Stimulated activated CD8-positive, alpha-beta memory T cell treated with anti-CD3 and anti-CD28 coated beads, Interleukin-4, amount 100 ng/mL, for 24 hours (primary cell): ENCODE results near the gene DNAAF8.

Experiments used
- DNase-seq: peaks from one replicate; pipeline ENCODE4 v3.0.0-alpha.2; 2020; ENCODE audit warnings: low read depth

Gene DNAAF8

DNA sequence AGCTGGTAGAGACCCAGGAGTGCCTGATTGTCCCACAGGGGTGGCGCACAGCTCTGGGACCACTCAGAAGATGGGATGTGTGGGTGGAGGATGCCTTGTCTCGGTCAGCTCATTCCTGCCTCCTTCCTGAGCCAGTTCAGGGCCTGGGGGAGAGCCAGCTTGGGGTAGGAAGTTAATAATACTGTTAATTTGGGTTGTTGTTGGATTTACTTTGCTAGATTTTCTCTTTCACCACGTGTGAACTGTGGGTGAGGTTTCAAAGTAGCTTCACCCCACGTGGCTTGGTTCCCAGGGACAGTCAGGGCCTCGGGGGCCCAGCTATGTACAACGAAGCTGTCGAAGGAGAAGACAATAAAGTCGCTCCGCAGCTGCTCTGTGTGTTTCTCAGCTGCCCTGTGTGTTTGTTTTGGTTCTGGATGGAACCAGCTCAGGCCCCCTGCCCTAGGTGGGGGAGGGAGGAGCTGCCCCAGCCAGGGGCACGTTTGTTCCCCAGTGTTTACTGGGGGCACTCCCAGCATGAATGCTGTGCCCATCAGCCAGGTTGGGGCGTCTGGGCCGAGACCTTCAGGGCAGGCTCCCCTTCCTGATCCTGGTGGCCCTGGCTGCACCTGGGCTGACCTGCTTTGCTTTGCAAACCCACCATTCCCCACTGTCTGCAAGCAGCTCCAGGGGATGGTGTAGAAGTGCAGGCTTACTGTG, 38.7 kb upstream of the DNAAF8 start:
- DNase-seq: no peak

DNA sequence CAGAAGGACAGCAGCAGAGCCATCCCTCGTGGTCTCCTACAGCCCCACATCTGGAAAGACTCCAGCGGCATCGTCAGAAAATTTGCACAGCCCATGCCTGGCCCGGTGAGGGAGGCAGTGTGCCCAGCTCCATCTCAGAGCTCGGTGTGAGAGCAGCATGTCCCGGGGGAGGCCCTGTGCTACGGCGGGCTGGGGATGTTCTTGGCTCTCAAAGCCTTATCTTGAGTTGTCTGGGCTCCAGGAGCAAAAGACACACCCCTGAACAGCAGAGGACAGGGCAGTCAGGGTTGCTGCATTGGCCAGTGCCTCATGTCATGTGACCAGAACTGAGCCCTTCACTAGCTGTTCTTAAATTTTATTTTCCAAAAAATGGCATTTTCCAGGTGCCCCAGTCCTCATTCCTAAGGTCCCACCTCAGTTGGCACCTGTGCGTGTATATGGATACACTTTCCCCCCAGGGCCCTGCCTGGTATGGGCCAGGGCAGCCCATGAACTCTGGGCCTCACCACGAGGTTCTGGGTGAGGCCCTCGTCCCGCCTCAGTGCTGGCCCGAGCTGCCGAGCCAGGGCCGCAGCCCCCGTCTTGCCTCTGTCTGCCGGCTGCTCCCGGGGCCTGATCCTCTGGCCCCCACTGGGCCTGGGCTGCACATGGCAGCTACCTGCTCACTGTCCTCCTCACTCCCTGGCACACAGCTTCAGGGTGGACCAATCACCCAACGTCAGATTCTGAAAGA, 38.0 kb upstream of the DNAAF8 start:
- DNase-seq: no peak

DNA sequence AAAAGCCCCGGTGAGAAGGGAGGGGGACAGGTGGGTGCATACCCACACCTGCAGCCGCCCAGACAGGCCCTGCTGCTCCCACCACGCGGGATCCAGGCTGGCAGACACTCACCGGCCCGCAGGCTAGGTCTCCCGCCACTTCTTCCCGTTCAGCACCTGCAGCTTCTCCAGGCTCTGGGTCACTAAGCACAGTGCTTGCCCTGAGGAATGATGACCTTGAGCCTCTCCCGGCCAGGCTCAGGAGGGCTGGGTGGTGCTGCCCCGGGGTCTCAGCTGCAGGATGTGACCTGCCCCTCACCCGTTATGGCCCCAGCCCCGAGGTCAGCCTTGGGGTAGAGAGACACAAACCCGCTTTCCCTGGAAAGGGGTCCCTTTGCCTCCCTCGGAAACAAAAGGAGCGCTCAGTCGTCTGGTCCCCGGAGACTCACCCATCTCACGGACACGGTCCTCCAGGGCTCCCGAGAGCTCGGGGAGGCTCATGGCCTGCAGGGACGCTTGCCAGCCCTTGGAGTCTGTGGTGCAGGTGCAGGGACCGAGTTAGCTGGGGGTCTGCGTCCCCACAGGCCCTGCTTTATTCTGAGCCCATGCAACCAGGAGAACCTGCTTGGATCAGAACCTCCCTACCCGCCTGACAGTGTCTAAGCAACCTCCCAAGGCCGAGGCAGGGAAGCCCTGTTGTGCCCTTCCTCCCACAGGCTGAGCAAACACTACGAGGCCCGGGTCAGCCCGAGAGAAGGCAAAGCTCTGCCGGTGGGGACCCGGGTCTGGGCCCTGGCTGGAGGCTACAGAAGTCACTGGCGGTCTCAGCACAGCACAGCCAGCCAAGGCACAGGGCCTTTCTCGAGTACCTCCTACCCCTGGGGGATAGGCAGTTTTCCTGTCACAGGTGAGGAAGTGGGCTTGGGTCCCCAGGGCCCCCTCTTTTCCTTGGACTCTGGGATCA, 37.2 kb upstream of the DNAAF8 start:
- DNase-seq: no peak

DNA sequence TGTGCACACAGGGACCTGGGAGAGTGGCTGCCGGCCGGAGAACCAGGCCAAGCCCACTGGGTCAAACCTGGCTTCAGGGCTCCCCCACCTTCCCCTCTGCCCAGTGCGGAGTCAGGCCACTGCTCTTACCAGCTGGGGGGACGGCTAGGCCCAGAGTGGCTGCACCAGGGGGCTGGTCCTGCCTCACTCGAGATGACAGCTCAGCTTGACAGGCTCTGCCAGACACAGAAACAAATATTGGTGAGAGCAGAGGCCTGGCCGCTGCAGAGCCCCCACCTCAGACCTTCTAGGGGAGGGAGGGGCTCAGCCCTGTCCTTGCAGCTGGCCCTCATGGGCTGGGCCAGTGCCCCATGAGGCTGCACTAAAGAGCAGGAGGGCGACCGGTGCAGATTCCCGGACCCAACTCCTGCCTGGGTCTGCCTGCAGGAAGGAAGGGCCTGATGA, 36.5 kb upstream of the DNAAF8 start:
- no peak for DNase-seq

DNA sequence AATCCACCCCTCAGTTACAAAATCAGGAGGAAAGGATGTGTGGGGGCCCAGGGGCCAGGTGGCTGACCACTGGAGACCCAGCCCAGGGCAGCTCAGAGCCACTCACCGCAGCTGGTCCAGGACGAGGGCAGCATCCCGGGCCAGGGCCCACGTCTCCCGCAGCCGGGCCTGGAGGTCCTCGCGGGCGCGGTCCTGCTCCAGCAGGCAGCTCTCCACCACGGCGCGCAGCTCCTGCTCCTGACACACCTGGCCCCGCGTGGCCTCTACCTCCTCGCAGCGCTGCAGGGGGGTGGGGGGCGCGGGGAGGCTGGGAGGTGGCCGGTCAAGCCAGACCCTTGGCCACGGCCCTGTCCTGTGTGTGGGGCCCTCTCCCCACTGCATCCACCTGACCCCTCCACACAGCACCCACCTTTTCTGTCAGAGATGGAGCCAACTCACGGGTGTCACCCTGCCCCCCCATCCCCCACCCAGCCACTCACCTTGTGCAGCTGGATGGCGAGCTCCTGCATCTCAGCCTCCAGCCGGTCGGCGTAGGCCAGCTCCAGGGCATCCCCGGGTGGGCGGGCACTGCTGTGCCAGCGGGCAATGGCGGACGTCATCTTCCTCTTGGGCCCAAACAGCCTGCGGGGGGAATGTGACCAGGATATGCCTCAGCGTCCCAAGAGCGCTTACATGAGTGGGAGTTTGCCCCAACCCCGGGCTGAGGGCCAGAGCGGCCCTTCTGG, 35.9 kb upstream of the DNAAF8 start:
- no peak for DNase-seq

DNA sequence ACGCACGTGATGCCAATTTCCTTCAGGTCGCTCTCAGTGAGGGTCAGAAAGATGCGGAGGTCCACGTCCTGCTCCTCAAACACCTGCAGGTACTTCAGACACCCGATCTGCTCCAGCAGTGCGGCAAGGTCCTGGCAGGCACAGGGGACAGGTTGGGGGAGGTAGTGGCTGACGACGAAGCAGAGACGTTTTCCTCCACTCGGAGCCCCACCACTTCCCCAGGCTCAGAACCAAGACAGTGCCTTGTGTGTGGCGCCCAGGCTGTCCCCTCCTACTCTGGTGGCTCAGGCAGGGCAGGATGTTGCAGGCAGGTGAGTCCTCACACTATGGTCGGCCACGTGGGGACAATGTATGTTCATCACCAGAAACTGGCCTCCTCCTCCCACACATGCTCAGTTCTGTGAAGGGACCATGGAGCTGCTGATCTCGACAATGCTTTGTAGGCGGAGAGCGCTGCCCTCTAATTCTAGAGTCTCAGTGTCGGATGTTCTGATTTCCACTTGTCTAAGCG, 35.2 kb upstream of the DNAAF8 start:
- no peak for DNase-seq

DNA sequence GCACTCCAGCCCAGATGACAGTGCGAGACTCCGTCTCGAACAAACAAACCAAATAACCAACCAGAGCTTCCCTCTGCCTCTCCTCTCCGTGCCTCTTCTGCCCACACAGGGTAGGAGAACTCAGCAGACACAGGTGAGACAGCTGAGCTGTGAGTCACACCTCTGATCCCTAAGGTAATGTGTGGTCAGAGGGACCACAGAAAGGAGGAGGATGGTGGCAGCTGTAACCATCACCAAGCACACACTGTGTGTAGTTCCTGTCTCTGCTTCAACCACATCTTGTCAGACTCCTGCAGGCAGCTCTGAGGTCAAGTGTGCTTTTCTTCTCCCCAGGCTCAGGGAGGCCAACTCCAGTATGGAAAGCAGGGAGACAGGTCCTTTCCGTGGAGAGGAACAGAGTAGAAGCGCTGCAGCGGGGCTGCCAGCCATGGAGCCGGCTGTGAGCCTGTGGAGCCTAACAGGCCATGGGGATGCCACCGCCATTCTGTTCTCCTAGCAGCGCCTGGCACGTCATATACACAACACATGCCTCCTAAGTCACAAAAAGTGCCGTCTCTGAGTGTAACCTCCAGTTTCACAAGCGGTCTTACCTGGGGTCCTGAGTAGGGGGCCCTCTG, 33.8 kb upstream of the DNAAF8 start:
- no peak for DNase-seq

DNA sequence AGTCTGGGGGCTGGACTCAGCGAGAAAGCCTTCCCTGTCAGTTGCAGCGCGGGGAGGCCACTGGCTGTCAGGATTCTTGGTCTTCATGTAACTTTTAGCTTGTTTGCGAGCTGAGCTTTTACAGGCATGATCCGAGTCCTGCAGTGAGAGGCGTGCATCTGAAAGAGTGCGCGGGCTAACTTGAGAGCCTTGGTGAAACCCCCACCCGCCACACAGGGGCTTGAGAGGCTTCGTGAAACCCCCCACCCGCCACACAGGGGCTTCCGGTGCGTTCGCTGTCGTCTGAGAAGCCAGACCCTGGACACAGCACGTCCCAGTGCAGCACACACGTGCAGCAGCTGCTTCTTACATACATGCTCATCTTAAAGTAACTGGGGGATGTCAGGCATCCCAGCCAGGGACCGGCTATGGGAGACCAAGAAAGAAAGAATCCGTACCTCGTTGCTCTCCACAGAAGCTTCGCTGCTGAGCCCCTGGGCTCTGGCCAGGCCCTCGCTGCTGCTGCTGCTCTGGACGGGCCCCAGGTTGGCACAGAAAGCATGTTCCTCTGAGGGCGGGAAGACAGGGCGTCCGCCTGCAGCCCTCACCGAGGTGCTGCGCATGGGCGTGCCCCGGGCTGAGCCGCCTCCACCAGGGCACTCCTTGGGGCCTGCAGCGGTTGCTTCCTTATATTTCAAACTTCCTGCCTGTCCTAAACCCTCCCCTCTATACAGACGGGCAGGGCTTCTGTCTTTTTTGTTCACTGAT, 33.2 kb upstream of the DNAAF8 start:
- no peak for DNase-seq

DNA sequence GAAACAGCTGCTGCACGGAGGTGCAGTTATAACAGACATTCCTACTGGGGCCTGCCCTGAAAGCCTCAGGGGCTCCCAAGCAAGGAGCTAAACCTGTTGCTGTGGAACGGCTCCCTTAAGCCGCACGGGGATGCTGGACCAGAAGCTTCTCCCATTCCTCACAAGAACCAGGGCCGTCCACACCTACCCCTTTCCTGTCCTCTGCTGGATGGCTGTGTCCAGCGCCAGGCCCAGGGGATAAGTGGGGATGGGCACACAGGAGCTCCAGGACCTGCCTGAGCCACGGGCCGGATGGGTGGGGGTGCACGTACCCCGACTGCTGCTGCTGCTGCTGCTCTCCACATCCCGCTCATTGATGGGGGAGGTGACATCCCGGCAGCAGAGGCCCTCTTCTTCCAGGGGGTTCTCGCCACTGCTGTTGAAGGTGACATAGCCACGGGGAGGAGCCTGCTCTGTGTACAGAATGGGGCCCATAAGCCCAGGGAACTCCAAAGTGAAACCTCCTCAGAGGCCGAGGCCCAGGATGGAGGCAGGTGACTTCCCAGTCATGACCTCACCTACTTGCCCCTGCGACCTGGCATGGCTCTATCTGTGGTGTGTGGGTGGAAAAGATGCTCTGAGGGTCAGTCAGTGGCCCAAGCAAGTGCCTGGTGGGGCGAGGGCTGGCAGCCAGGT, 32.4 kb upstream of the DNAAF8 start:
- no peak for DNase-seq

DNA sequence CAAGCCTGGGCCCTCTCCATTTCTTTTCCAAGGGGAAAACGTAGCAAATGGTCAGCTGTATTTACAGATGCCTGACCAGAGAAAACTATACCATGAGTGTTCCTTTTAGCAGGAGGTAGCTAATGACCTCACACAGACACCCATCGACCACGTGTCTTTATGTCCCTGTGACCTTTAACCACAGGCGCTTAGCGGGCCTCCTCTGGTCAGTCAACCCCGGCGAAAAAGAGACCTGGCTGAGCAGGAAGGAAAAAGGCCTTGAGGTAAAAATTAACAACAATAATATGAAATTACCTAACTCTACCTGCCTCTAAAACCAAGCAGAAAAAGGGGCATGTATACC, 31.9 kb upstream of the DNAAF8 start:
- DNase-seq: no peak

DNA sequence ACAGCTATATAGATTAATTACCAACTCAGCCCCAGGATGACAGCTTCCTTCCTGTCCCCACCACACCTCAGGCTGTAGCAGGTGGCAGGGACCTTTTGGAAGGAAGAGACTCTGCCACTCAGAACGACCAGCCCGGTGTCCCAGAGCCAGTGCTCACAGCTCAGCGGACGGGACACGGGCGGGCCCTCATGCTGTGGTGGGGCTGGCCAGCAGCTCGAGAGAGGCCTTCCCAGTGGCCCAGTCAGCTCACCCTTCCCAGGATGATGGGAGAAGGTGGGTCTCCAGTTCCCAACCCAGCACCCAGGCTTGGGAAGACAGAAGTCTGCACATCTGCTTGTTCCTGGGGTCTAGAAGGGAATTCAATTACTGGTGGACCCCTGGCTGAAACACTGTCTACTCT, 30.4 kb upstream of the DNAAF8 start:
- no peak for DNase-seq

DNA sequence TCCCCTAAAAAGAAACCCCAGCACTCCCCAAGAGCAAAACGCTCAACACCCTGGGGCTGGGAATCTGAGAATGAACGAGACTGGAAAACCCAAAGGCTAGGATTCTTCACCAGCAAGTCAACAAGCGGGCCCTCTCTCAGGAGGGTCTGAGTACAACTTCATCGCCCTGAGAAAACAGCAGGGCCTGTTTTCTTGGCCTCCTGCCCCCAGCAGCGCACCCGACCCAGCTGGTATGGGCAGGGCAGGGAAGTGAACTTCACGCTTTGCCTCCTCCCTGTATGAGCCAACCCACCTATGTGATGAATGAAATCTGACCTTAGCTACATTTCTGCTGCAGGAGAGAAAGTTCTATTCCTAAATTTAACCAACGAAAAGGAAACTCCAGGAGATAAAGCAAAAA, 29.8 kb upstream of the DNAAF8 start:
- no peak for DNase-seq

DNA sequence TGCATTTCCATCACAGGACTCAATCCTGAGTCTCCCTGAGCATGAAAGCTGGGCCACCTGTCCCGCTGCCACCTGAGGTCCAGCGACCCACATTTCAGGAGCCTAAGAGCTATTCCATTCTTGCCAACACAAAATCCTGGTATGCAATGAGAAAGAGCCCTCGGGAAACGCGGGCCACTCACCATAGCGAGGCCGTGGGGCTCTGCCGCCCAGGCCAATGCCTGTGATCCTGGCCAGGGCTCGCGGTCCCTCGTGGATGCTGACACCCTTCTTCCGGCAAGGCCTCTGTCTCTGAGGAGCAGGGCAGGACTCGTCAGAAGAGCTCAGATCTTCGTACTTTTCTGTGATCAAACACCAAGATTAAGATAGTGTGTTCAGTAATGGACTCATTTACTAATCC, 29.4 kb upstream of the DNAAF8 start:
- DNase-seq: no peak

DNA sequence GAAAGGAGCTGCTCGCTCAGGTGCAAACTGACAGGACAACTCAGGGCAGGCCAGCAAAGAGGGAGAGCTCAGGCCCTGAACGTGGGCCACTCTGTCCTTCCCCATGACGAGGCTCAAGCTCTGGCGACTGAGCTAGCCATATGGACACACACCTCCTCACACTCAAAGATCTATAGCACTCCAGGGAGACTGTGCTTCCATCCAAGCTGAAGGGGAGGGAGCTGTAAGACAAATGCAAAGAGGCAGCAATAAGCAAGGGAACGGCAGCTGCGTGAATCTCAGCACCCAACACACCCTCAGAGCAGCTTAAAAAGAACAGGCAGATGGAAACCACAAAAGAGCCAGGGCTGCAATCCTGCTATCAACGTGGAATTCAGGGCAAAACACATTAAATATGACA, 27.5 kb upstream of the DNAAF8 start:
- DNase-seq: no peak

DNA sequence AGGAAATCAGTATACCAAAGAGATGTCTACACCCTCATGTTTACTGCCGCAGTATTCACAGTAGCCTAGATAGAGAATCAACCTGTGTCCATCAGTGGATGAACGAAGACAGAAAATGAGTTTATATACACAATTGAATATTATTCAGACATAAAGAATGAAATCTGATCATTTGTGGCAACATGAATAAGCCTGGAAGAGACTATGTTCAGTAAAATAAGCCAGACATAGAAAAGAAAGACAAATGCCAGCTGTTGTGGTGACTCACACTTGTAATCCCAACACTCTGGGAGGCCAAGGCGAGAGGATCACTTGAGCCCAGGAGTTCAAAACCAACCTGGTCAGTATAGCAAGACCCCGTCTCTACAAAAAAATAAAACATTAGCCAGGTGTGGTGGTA, 24.9 kb upstream of the DNAAF8 start:
- DNase-seq: no peak

DNA sequence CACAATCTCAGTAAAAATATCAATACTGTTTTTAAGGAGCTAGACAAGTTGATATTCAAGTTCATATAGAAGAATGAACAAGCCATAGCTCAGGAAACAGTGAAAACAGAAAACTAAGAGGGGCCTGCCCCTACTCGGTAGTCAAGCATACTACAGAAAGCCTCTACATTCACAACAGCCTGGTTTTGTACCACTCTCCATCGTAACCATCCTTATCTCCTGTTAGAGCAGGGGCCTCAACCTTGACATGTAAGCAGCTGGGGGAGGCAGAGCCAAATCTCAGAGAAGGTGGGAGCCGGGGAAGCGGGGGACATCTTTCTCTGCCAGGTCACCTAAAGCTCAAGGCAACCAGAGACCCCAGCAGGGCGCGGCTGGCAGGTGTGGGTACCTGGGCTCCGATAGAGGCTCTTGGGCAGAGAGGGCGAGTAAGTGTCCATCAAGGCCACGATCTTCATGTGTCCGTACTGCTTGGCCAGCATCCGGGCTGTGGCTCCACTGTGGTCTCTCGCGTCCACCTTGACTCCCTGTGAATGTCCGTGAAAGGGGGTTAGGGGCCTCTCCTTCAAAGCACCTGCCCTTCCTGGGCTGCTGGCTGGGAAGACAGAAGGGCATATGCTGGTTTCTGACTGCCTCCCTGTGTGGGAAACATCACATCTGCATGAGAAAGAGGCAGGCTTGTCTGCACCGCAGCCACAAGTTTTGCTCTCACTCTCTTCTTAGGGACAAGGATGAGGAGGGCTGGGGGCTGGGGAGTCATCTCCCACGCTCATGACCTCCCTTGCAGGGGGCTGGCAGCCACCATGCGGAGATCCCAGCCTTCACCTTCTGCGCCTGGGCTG, 20.5 kb upstream of the DNAAF8 start:
- no peak for DNase-seq

DNA sequence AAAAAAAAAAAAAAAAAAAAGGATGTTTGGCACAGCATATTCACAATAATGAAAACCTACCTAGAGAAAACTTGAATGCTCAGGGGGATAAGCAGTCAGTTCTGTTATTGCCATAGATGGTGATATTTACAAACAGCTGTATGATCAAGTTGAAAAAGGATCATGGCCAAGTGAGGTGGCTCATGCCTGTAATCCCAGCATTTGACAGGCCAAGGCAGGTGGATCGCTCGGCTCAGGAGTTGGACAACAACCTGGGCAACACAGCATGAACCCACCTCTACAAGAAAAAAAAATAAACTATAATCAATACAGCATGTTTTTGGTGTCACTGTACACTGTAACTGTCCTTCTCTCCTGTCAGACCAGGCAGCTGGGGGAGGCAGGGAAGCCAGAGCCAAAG, 19.3 kb upstream of the DNAAF8 start:
- DNase-seq: no peak

DNA sequence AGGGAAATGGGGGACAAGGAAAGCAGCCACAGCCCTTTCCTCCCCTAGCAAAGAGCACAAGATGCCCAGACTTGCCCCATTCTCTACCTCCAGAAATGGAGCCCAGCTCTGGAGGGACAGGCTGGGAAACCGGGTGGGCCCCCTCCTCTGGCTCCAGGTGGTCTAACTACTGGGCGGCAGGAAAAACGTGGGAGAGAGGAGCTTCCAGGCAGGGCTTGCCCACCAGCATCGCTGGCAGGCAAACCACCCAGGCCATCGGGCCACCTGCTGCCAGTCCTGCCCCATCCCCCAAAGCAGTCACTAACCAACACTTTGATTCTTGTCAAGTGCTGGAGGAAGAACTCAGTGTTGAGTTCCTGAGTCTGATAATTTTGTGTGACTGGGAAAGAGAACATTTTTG, 15.9 kb upstream of the DNAAF8 start:
- no peak for DNase-seq

DNA sequence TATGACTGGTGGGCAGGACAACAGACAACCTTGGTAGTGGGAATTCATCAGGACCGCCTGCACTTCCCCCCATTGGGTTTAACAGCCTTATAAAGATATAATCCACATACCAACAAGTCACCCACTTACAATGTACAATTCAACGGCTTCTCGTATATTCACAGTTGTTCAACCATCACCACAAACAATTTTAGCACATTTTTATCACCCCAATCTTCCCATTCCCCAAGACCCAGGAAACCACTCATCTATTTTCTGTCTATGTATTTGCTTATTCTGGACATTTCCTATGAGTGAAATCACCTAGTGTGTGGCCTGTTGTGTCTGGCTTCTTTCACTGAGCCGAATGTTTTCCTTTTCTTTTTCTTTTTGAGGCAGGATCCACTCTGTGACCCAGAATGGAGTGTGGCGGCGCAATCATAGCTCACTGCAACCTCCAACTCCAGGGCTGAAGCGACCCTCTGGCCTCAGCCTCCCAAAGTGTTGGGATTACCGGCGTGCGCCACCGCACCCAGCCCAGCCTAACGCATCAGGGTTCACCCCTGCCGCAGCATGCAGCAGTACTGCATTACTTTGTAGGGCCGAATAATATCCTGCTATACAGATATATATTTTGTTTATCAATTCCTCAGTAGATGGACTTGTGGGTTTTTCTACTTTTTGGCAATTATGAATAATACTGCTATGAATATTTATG, 11.1 kb upstream of the DNAAF8 start:
- DNase-seq: no peak
